Activated T-cell treated with anti-CD3 and anti-CD28 coated beads, Interleukin-2, amount 50 U/mL, for 72 hours (primary cell): Measurements from ENCODE around the gene RASA3. TPM values are rescaled to one million over a fixed set of nuclear protein-coding genes. Genes with fewer than 3 reads are reported as not detected.
"Not testable (repeated sequence)": the region's sequence is repeated elsewhere in the genome, so short reads cannot be mapped to it uniquely, and the experiment has no call there.

Experiments
- ATAC-seq, 2 donors: fragments of 150-1000 bp; cut with Tn5 transposase; replicated peaks in 1 of 2; 2 replicates each; pipeline ENCODE4 v1.10.0; 2021; ENCODE audit warnings: moderate library complexity in 2 of 2, mild to moderate bottlenecking in 1 of 2
- DNase-seq, 2 donors: peaks; one replicate each; pipeline ENCODE4 v3.0.0; 2021 to 2022; ENCODE audit warnings: mixed read lengths in 1 of 2
- H3K27ac Mint-ChIP-seq: one replicate; pipeline ENCODE4 v1.8.0; 2022; ENCODE audit warnings: mild to moderate bottlenecking, moderate library complexity, mixed read lengths
- H3K27me3 Mint-ChIP-seq: one replicate; pipeline ENCODE4 v1.8.0; 2022; ENCODE audit warnings: low read depth, mixed read lengths
- H3K36me3 Mint-ChIP-seq, 2 donors: one replicate each; pipeline ENCODE4 v1.8.0; 2022; ENCODE audit warnings: mixed read lengths in 2 of 2, mild to moderate bottlenecking in 1 of 2; ENCODE audit not compliant: insufficient read depth in 2 of 2
- H3K4me1 Mint-ChIP-seq: one replicate; pipeline ENCODE4 v1.8.0; 2022; ENCODE audit warnings: low read depth, mixed read lengths
- H3K4me3 Mint-ChIP-seq, 2 donors: one replicate each; pipeline ENCODE4 v1.8.0; 2022; ENCODE audit warnings: mild to moderate bottlenecking in 2 of 2, mixed read lengths in 2 of 2, moderate library complexity in 2 of 2
- H3K9me3 Mint-ChIP-seq, 2 donors: one replicate each; pipeline ENCODE4 v1.8.0; 2022; ENCODE audit warnings: mixed read lengths in 2 of 2
- total RNA-seq, 2 donors: library from RNA; stranded (reverse); gene quantifications; one replicate each; pipeline ENCODE4 v1.2.3, GENCODE V29; 2022

The RASA3 gene
- total RNA-seq, 2 donors from 2014 or later, result 39.2 to 48.9 TPM

DNA sequence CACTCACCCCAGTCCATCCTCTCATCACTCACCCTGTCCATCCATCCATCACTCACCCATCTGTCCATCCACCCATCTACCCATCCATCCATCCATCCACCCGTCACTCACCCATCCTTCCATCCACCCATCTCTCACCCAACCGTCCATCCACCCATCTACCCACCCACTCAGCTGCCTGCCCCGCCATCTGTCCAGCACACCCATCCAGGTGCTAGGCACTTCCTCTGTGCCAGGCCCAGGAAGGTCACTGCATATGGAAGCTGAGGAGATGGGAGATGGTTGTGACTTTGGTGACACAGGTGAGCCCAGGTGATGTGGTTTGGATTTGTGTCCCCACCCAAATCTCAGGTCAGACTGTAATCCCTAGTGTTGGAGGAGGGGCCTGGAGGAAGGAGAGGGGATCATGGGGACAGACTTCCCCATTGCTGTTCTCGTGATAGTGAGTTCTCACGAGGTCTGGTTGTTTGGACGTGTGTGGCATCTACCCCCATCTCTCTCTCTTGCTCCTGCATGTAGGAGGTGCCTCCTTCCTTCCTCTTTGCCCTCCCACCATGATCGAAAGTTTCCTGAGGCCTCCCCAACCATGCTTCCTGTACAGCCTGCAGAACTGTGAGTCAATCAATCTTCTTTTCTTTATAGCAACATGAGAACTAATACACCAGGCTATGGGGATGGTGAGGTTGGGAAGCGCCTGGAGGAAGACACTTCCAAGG, 142.7 kb downstream of the RASA3 start:
- H3K4me1 Mint-ChIP-seq, result peaks cover 5% of the 10 kb centered on the region
- ATAC-seq (no peak), DNase-seq (no peak)
- no peak overlapping the region for H3K27ac Mint-ChIP-seq
- peaks cover 14 to 24% of the 10 kb centered on the region in 2 donors for H3K36me3 Mint-ChIP-seq
- no peaks in the 10 kb centered on the region for H3K27me3 Mint-ChIP-seq
- peaks cover 6 to 12% of the 10 kb centered on the region in 2 donors for H3K9me3 Mint-ChIP-seq
- no peak overlapping the region for H3K4me3 Mint-ChIP-seq

DNA sequence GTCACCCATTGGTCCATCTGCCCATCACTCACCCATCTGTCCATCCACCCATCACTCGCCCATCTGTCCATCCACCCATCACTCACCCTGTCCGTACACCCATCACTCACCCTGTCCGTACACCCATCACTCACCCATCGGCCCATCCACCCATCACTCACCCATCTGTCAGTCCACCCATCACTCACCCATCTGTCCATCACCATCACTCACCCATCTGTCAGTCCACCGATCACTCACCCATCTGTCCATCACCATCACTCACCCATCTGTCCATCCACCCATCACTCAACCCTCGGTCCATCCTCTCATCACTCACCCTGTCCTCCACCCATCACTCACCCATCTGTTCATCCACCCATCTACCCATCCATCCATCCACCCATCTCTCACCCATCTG, 143.6 kb downstream of the RASA3 start:
- not testable (repeated sequence) for ATAC-seq

DNA sequence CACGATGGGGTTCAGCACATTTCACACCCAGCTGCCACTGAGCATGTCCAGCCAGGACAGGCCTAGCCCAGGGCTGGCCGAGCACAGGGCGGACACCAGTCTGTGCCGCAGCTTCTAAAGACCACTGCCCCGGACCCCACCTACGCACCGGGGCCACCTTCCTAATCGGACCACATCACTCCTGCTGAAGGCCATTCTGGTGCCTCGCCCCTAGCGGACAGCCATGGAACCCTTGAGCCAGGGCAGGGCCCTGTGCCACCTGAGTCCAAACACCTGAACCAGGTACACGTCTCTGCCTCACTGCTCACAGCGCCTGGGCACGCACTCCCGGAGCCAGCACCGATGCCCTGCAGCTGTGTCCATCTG, 150.1 kb downstream of the RASA3 start:
- Mint-ChIP-seq H3K9me3 (peaks cover 0 to 4% of the 10 kb centered on the region in 2 donors), H3K36me3 (peaks cover 5 to 13% of the 10 kb centered on the region in 2 donors), H3K4me3 (no peak overlapping the region), H3K27ac (no peak overlapping the region), H3K4me1 (no peaks in the 10 kb centered on the region), H3K27me3 (no peaks in the 10 kb centered on the region)
- DNase-seq (no peak), ATAC-seq (no peak)

More for the DNA sequence above, 143.6 kb downstream of the RASA3 start:
- H3K4me3 Mint-ChIP-seq, H3K27ac Mint-ChIP-seq, H3K27me3 Mint-ChIP-seq, DNase-seq, H3K4me1 Mint-ChIP-seq: not testable (repeated sequence)
- peaks cover 6 to 16% of the 10 kb centered on the region in 2 donors for H3K9me3 Mint-ChIP-seq
- peaks cover 19 to 25% of the 10 kb centered on the region in 2 donors for H3K36me3 Mint-ChIP-seq

DNA sequence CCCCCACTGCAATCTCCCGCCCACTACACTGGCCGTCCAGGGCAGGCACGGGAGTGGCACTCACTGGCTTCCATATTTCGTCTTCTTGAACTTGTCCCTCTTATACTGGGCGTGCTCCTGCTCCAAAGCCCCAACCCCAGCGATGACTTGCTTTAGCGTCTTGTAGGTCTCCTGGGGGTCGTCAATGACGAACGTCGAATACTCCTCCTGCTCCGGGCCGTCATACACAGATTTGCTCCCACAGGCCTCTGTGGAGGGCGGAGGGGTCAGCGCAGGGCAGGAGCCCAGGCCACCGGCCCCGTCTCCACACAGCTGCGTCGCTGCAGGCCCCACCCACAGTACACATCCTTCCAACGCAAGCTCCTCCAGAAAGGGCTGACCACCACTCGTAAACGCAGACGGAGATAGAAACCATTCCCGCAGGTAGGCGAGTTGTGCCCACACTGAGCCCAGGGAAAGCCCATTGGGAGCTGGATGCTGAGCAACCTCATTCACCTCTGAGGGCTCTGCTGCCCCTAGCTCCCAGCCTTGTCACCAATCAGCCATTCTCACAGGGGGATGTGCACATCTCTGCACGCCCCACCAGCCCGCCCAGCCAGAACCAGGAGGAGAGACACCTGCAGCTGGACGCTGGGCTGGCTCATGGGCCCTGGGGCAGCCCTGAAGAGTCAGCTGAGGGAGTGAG, 150.7 kb downstream of the RASA3 start:
- Mint-ChIP-seq H3K4me3 (no peak overlapping the region), H3K4me1 (no peaks in the 10 kb centered on the region), H3K36me3 (peaks cover 5 to 15% of the 10 kb centered on the region in 2 donors), H3K9me3 (peaks cover 0 to 4% of the 10 kb centered on the region in 2 donors), H3K27me3 (no peaks in the 10 kb centered on the region), H3K27ac (peak overlapping the region; percentile 33)
- ATAC-seq, result no peak
- no peak for DNase-seq

DNA sequence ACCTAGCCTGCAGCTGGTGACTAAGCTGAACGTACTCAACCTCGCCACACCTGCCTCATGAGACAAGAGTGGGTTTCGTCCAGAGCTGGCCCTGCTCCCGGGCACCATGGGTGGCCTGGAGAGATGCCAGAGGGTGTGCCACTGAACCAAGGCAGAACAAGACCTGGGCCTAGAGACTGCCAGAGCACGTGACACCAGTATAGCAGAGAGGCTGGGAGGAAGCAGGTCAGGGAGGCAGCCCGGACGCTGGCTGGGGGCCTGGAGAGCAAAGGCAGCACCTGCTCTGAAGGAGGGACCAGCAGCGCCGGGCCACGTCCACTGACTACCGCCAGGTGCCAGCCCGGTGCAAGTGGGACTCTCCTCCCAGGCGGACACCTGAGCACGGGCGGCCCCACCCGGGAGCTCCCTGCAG, 151.2 kb downstream of the RASA3 start:
- DNase-seq, result no peak
- no peaks in the 10 kb centered on the region for H3K4me1 Mint-ChIP-seq
- ATAC-seq, result no peak
- H3K27ac Mint-ChIP-seq, result no peak overlapping the region
- peaks cover 5 to 15% of the 10 kb centered on the region in 2 donors for H3K36me3 Mint-ChIP-seq
- H3K4me3 Mint-ChIP-seq, result no peak overlapping the region
- H3K27me3 Mint-ChIP-seq, result no peaks in the 10 kb centered on the region
- H3K9me3 Mint-ChIP-seq, result peaks cover 0 to 4% of the 10 kb centered on the region in 2 donors

DNA sequence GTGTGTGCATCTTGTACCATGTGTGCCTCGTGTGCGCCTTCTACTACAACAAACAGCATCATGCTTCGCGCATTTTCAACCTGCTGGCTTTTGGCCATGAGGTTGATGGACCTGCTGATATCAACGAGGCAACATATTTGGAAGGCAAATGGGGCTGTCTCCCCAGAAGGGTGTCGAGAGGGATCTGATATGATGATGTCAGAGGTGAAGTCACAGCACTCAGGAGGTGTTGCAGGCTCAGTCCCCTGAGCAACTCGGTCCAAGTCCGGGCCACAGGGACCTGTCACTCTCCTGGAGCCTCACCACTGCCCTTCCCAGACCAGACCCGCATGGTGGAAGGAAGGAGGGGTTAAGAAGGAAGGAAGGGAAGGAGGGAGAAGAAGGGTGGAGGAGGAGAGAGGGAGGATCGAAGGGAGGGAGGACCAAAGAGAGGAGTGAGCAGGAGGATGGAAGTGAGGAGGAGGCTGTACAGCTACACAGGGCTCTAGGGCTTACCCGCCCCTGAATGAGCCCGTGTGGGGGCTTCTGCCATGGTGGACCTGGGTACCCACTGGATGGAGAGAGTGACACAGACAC, 151.8 kb downstream of the RASA3 start:
- Mint-ChIP-seq H3K4me3 (no peak overlapping the region), H3K27ac (no peak overlapping the region), H3K36me3 (peaks cover 5 to 15% of the 10 kb centered on the region in 2 donors), H3K4me1 (no peaks in the 10 kb centered on the region), H3K27me3 (no peaks in the 10 kb centered on the region), H3K9me3 (peaks cover 0 to 4% of the 10 kb centered on the region in 2 donors)
- ATAC-seq, result no peak
- no peak for DNase-seq

DNA sequence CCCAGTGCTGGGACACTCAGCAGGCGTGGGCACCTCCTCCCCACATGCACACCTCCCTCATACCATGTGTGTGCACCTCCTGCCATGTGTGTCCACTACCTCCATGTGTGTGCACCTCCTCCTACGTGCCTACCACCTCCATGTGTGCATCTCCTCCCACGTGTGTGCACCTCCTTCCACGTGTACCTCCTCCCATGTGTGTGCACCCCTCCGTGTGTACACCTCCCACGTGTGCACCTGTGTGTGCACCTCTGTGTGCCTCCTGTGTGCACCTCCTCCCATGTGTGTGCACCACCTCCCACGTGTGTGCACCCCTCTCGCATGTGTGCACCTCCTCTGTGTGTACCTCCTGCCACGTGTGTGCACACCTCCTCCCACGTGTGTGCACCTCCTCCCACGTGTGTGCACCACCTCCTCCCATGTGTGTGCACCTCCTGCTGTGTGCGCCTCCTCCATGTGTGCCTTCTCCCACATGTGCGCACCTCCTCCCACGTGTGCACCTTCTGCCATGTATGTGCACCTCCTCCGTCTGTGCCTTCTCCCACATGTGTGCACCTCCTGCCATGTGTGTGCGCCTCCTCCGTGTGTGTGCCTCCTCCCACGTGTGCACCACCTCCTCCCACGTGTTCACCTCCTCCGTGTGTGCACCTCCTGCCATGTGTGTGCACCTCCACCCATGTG, 152.5 kb downstream of the RASA3 start:
- ATAC-seq, result peak in 1 of 2 donors; percentile 14
- peaks cover 0 to 4% of the 10 kb centered on the region in 2 donors for H3K9me3 Mint-ChIP-seq
- H3K36me3 Mint-ChIP-seq, result peaks cover 5 to 15% of the 10 kb centered on the region in 2 donors
- no peaks in the 10 kb centered on the region for H3K4me1 Mint-ChIP-seq
- H3K27ac Mint-ChIP-seq, result no peak overlapping the region
- H3K27me3 Mint-ChIP-seq, result no peaks in the 10 kb centered on the region
- H3K4me3 Mint-ChIP-seq, result no peak overlapping the region
- no peak for DNase-seq

DNA sequence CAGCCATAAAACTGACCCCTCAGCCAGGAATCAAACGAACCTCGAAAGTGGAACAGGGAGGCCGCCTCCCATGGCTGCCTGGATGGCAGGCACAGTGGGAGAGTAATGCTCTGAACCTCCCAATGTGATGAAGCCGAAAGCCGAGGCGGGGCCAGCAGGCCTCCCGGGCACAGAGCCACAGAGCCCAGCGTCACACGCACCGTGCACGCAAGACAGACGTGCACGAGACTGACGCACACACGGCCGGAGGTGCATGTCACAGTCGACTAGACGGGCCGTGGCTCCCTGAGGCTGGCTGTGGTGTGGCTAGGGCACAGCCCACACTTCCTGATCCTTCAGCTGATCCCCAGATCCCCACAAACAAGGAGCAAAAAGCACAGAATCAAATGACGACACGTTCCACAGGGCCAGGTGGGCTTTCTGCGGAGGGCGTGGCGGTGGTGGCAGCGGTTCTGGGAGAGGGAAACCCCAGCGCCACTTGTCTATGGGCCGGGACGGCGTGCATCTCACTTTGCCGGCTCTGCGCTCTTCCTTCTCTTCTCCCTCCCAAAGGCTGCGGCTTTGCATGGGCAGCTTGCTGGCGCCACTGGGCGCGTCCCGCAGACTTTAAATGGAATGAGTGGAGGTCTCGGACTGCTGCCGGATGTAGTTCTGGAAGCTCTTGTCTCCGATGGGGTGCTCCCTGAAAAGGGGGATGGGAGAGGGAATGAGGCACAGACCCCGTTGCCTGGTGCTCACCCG, 153.5 kb downstream of the RASA3 start:
- H3K4me3 Mint-ChIP-seq, result no peak overlapping the region
- no peaks in the 10 kb centered on the region for H3K9me3 Mint-ChIP-seq
- H3K36me3 Mint-ChIP-seq, result peaks cover 0 to 13% of the 10 kb centered on the region in 2 donors
- H3K27me3 Mint-ChIP-seq, result no peaks in the 10 kb centered on the region
- no peaks in the 10 kb centered on the region for H3K4me1 Mint-ChIP-seq
- ATAC-seq (no peak), DNase-seq (no peak)
- no peak overlapping the region for H3K27ac Mint-ChIP-seq

DNA sequence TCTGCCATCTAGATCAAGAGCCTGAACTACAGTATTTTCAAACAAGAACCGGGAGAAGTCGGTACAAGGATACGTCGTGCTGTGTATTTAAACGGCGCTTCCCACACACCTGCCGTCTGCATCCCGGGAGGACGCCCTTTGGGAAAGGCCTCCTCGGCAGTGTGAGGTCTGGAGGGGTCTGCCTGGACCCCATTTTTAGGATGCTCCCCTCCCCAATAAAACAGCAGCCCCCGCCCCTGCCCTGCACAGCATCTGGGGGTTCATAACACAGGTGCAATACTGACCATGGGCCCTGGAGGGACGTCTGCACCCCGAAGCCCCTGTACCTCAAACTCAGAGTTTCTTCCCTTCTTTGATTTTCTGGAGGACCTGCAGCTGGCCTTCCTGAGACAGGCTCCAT, 154.4 kb downstream of the RASA3 start:
- H3K27ac Mint-ChIP-seq, result no peak overlapping the region
- no peaks in the 10 kb centered on the region for H3K4me1 Mint-ChIP-seq
- H3K27me3 Mint-ChIP-seq, result no peaks in the 10 kb centered on the region
- ATAC-seq, result no peak
- H3K9me3 Mint-ChIP-seq, result no peaks in the 10 kb centered on the region
- no peak for DNase-seq
- H3K36me3 Mint-ChIP-seq, result peaks cover 0 to 13% of the 10 kb centered on the region in 2 donors
- no peak overlapping the region for H3K4me3 Mint-ChIP-seq

DNA sequence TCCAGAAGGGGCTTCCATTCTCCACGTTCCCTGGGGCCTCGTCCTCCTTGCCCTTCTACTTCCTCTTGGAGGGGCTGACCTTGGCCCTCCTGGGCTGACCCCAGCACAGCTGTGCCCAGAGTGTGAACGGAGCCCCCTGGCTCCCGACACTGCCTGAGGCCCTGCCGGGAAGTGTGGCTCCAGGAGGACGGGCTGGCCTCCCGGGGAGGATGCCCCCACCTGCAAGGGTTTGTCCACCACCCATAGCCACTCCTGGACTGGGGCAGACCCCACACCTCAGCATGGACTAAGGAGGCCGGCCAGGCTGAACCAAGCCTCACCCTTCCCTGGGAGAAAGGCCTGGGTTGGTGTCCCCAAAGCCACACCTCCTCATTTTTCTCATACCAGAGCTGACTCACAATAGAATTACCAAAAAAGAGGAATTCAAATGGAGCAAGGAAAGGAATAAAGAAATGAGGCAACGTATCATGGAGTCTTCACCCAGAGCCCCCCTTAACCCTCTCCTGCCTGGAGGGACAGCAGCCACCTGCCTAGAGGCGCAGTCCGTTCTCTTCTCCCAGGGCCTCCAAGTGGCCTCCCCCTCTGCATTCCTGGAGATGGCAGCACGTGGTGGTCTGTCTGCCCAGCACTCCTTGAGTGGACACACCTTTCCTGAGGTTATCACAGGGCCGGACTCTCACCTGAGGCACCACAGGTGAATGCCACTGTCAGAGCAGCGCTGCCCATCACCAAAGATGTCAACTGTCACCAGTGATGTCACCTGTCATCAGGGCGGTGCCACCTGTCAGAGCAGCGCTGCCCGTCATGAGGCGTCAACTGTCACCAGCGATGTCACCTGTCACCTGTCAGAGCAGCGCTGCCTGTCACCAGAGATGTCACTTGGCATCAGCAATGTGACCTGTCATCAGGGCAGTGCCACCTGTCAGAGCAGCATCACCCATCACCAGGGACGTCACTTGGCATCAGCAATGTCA, 155.4 kb downstream of the RASA3 start:
- Mint-ChIP-seq H3K27me3 (no peaks in the 10 kb centered on the region), H3K36me3 (peaks cover 0 to 13% of the 10 kb centered on the region in 2 donors), H3K4me1 (no peaks in the 10 kb centered on the region), H3K4me3 (no peak overlapping the region), H3K27ac (no peak overlapping the region), H3K9me3 (no peaks in the 10 kb centered on the region)
- DNase-seq, result no peak
- peak in 1 of 2 donors; percentile 19 for ATAC-seq

DNA sequence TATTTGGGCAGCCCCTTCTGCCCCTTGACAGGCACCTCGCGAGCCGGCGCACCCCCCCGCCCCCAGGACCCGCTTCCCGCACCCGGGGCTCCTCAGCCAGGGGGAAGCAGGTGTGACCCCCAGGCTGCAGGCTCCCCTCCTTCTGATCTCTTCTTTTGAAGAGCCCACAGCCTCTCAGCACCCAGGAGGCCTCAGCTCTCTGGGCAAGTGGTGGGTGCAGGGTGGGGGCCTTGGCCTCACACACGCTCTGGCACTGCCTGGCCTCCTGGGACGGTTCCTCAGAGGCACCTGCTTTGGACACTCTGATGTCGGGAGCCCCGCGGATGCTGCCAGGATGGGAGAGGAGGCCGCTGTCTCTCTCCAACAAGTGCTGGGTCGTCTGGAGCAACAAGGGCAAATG, 157.0 kb downstream of the RASA3 start:
- Mint-ChIP-seq H3K36me3 (peaks cover 0 to 6% of the 10 kb centered on the region in 2 donors), H3K27me3 (no peaks in the 10 kb centered on the region), H3K9me3 (no peaks in the 10 kb centered on the region), H3K4me1 (no peaks in the 10 kb centered on the region), H3K27ac (no peak overlapping the region), H3K4me3 (no peak overlapping the region)
- ATAC-seq (no peak), DNase-seq (no peak)
